ENCODE results near the gene MALRD1. TPM values are rescaled to one million over a fixed set of nuclear protein-coding genes. Genes with fewer than 3 reads are reported as not detected.

The MALRD1 gene
- total and polyA plus RNA-seq, 3 donors from 2014 or later, result 3.3 to 26.7 (median 19.3) TPM

- Histone ChIP-seq H3K36me3 (ENCODE audit: low read depth, missing control alignments) (no peaks in the 10 kb centered on the region), H3K9me3 (no peaks in the 10 kb centered on the region), H3K27ac (no peak overlapping the region), H3K4me3 (no peak overlapping the region), H3K4me1 (no peaks in the 10 kb centered on the region), H3K27me3 (no peaks in the 10 kb centered on the region)
- intact Hi-C loops (cut with DNase I; ENCODE audit: low total_unique reads), result no loop called here
- TF ChIP-seq CTCF (IDR thresholded peaks at IDR 0.05), result no peak
- TF ChIP-seq POLR2A (IDR thresholded peaks at IDR 0.05), result no peak
- WGBS, 2 donors, result 90% methylated on average over 4 of the region's 4 CpGs
- DNase-seq, result no peak
Measured at GRCh38 chr10:19142967-19143366, 94.4 kb downstream of the MALRD1 start.

- no peak overlapping the region for H3K27ac ChIP-seq
- intact Hi-C loops (cut with DNase I; ENCODE audit: low total_unique reads), result no loop called here
- no peak for DNase-seq
- no peaks in the 10 kb centered on the region for H3K4me1 ChIP-seq
- 86 to 95% methylated on average over 4 of the region's 4 CpGs for WGBS, 2 donors
- H3K9me3 ChIP-seq, result no peaks in the 10 kb centered on the region
- H3K4me3 ChIP-seq, result no peak overlapping the region
- H3K36me3 ChIP-seq (ENCODE audit: low read depth, missing control alignments), result no peaks in the 10 kb centered on the region
- TF ChIP-seq POLR2A (IDR thresholded peaks at IDR 0.05), result no peak
- no peak for TF ChIP-seq CTCF (IDR thresholded peaks at IDR 0.05)
- no peaks in the 10 kb centered on the region for H3K27me3 ChIP-seq
Measured at GRCh38 chr10:19144206-19144605, 95.6 kb downstream of the MALRD1 start.

GRCh38 chr10:19154375-19154774 lies 105.8 kb downstream of the MALRD1 start:
- 82 to 86% methylated on average over 4 of the region's 4 CpGs for WGBS, 2 donors
- no peak for DNase-seq
- intact Hi-C loops (cut with DNase I; ENCODE audit: low total_unique reads), result no loop called here
- H3K9me3 ChIP-seq, result no peaks in the 10 kb centered on the region
- H3K4me1 ChIP-seq, result no peaks in the 10 kb centered on the region
- H3K36me3 ChIP-seq (ENCODE audit: low read depth, missing control alignments), result no peaks in the 10 kb centered on the region
- H3K27ac ChIP-seq, result no peak overlapping the region
- TF ChIP-seq CTCF (IDR thresholded peaks at IDR 0.05) (no peak), POLR2A (IDR thresholded peaks at IDR 0.05) (no peak)
- no peaks in the 10 kb centered on the region for H3K27me3 ChIP-seq
- H3K4me3 ChIP-seq, result no peak overlapping the region

GRCh38 chr10:19158358-19158757 lies 109.8 kb downstream of the MALRD1 start:
- Histone ChIP-seq H3K27ac (no peak overlapping the region), H3K4me1 (no peaks in the 10 kb centered on the region), H3K4me3 (no peak overlapping the region), H3K36me3 (ENCODE audit: low read depth, missing control alignments) (no peaks in the 10 kb centered on the region), H3K9me3 (no peaks in the 10 kb centered on the region), H3K27me3 (no peaks in the 10 kb centered on the region)
- TF ChIP-seq POLR2A (IDR thresholded peaks at IDR 0.05) (no peak), CTCF (IDR thresholded peaks at IDR 0.05) (no peak)
- DNase-seq, result no peak
- 75 to 79% methylated on average over 2 of the region's 2 CpGs for WGBS, 2 donors
- intact Hi-C loops (cut with DNase I; ENCODE audit: low total_unique reads), result no loop called here

- H3K27ac ChIP-seq, result no peak overlapping the region
- WGBS, 2 donors, result 92 to 96% methylated on average over 3 of the region's 3 CpGs
- intact Hi-C loops (cut with DNase I; ENCODE audit: low total_unique reads), result no loop called here
Measured at GRCh38 chr10:19158870-19159269, 110.3 kb downstream of the MALRD1 start.

More at GRCh38 chr10:19158870-19159269, 110.3 kb downstream of the MALRD1 start:
- no peak overlapping the region for H3K4me3 ChIP-seq
- no peak for DNase-seq
- no peaks in the 10 kb centered on the region for H3K36me3 ChIP-seq (ENCODE audit: low read depth, missing control alignments)
- H3K9me3 ChIP-seq, result no peaks in the 10 kb centered on the region
- no peak for TF ChIP-seq CTCF (IDR thresholded peaks at IDR 0.05)
- no peak for TF ChIP-seq POLR2A (IDR thresholded peaks at IDR 0.05)
- H3K4me1 ChIP-seq, result no peaks in the 10 kb centered on the region
- no peaks in the 10 kb centered on the region for H3K27me3 ChIP-seq
